HG03469 (cell line): ENCODE results near the gene HFE.
A peak's percentile ranks its signal among the peaks of the same experiment; 100 is the strongest.
"Not testable (repeated sequence)": the region's sequence is repeated elsewhere in the genome, so short reads cannot be mapped to it uniquely, and the experiment has no call there.

Experiments used
- ATAC-seq: cut with Tn5 transposase; IDR thresholded peaks from one replicate; pipeline ENCODE4 v1.9.1; 2021; ENCODE audit warnings: mild to moderate bottlenecking, moderate library complexity, moderate number of reproducible peaks; ENCODE audit not compliant: unreplicated experiment

HFE gene

GRCh38 chr6:26105842-26106241 lies 18.6 kb downstream of the HFE start:
- ATAC-seq, result no peak

GRCh38 chr6:26107935-26108334 lies 20.7 kb downstream of the HFE start:
- no peak for ATAC-seq

- ATAC-seq, result no peak
Measured at GRCh38 chr6:26109772-26110171, 22.5 kb downstream of the HFE start.

- ATAC-seq, result no peak
Measured at GRCh38 chr6:26113570-26113969, 26.3 kb downstream of the HFE start.

GRCh38 chr6:26115226-26115625 lies 28.0 kb downstream of the HFE start:
- no peak for ATAC-seq

- ATAC-seq, result no peak
Measured at GRCh38 chr6:26116267-26116666, 29.0 kb downstream of the HFE start.

- no peak for ATAC-seq
Measured at GRCh38 chr6:26118999-26119398, 31.8 kb downstream of the HFE start.

- not testable (repeated sequence) for ATAC-seq
Measured at GRCh38 chr6:26120115-26120514, 32.9 kb downstream of the HFE start.

GRCh38 chr6:26120807-26121140 lies 33.5 kb downstream of the HFE start:
- no peak for ATAC-seq

- ATAC-seq, result no peak
Measured at GRCh38 chr6:26121141-26122004, 34.1 kb downstream of the HFE start.

GRCh38 chr6:26122005-26122388 lies 34.8 kb downstream of the HFE start:
- no peak for ATAC-seq

GRCh38 chr6:26122402-26122792 lies 35.2 kb downstream of the HFE start:
- no peak for ATAC-seq

GRCh38 chr6:26122793-26123674 lies 35.8 kb downstream of the HFE start:
- ATAC-seq, result peak; percentile 39

- no peak for ATAC-seq
Measured at GRCh38 chr6:26123675-26123946, 36.4 kb downstream of the HFE start.

- peak; percentile 70 for ATAC-seq
Measured at GRCh38 chr6:26123947-26124780, 36.9 kb downstream of the HFE start.

- ATAC-seq, result no peak
Measured at GRCh38 chr6:26124781-26125685, 37.8 kb downstream of the HFE start.

GRCh38 chr6:26126394-26127235 lies 39.4 kb downstream of the HFE start:
- ATAC-seq, result no peak

GRCh38 chr6:26128013-26128771 lies 41.0 kb downstream of the HFE start:
- no peak for ATAC-seq

GRCh38 chr6:26129656-26130055 lies 42.4 kb downstream of the HFE start:
- ATAC-seq, result no peak
